Measurements from ENCODE around the gene DNAJB6.

Gene DNAJB6

GRCh38 chr7:157347217-157347904, 10.6 kb downstream of the DNAJB6 start:
- Mint-ChIP-seq H3K4me1 (peaks cover 77% of the 10 kb centered on the region), H3K36me3 (peaks cover 87% of the 10 kb centered on the region), H3K27ac (peak overlapping the region; percentile 40), H3K9me3 (no peaks in the 10 kb centered on the region), H3K4me3 (peak overlapping the region; percentile 13)
- DNase-seq (ENCODE audit: low spot score in 2 of 2), result no peak
- peak; percentile 58 for ATAC-seq

DNA sequence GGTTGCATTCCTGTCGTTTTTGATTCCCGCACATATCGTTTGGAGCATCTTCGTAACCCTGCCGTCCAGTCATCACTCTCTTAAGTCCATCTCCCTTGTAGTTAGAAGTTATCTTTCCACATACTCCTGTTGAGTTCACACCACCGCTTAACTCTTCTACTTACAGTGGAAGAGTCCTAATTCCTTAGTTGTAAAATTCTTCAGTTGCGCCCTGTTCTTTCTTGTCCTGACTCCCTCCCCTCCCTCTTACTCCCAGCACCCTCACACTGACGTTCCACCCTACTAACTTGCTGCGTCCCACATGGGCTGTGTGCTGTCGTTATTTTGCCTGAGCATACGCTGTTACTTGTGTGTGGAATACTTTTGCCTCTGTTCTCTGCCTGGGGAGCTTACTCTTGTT, 11.7 kb downstream of the DNAJB6 start:
- H3K27ac Mint-ChIP-seq, result no peak overlapping the region
- no peak for DNase-seq (ENCODE audit: low spot score in 2 of 2)
- H3K36me3 Mint-ChIP-seq, result peaks cover 85% of the 10 kb centered on the region
- peaks cover 79% of the 10 kb centered on the region for H3K4me1 Mint-ChIP-seq
- no peaks in the 10 kb centered on the region for H3K9me3 Mint-ChIP-seq
- ATAC-seq, result no peak
- H3K4me3 Mint-ChIP-seq, result no peak overlapping the region

DNA sequence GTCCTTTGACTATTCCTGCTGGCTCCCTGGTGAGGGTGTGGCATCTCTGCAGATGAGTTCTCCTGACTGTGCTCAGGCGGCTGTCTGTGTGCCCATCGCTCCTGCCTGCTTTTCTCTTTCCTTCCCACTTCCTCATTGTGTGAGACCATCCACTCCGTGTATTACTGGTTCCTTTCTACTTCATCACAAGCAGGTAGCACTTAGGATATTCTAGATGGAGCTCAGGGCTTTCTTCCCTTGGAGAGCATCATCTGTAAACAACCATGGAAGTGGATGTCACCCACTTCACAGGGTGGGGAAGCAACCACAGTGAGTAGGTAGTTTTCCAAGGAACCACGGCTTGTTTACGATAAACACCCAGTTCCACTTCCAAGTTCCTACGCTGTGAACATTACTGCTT, 15.7 kb downstream of the DNAJB6 start:
- H3K27ac Mint-ChIP-seq, result peak overlapping the region; percentile 87
- H3K4me1 Mint-ChIP-seq, result peaks cover 92% of the 10 kb centered on the region
- DNase-seq (ENCODE audit: low spot score in 2 of 2) (no peak), ATAC-seq (no peak)
- peaks cover 85% of the 10 kb centered on the region for H3K36me3 Mint-ChIP-seq
- no peaks in the 10 kb centered on the region for H3K9me3 Mint-ChIP-seq
- H3K4me3 Mint-ChIP-seq, result peak overlapping the region; percentile 48

DNA sequence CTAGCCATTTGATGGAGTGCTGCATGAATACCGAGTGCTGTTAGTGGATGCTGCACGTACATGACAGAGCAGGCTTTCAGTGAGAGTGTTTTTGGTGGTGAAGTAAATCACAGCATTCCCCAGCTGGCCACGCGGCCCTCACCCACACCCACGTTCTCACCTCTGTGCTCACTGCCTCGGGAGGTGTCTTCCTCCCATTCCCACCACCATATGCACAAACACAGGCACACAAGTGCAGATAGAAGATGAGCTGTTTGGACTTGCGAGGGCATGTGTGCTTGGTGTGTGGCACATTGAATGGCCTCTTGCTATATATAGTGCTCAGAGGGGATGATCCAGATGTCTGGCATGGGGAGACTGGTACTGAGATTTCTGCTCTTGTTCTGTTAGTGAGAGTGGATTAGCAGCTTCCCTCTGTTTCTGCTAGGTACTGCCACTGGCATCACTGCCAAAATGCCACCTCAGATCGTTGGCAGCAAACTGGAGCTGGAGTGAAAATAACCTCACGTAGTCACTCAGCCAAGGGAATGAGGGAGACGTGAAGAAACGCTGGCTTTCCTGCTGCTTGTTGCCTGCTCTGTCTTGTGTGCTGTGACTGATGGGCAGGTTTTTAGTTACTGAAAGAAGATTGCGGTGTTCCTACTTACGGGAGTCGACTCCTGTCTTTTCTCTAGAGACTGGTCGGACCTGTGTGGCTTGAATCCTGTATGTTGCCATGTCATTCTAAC, 19.1 kb downstream of the DNAJB6 start:
- no peak for DNase-seq (ENCODE audit: low spot score in 2 of 2)
- Mint-ChIP-seq H3K4me3 (peak overlapping the region; percentile 16), H3K4me1 (peaks cover 87% of the 10 kb centered on the region), H3K27ac (peak overlapping the region; percentile 38), H3K9me3 (no peaks in the 10 kb centered on the region), H3K36me3 (peaks cover 89% of the 10 kb centered on the region)
- ATAC-seq, result peak; percentile 56

DNA sequence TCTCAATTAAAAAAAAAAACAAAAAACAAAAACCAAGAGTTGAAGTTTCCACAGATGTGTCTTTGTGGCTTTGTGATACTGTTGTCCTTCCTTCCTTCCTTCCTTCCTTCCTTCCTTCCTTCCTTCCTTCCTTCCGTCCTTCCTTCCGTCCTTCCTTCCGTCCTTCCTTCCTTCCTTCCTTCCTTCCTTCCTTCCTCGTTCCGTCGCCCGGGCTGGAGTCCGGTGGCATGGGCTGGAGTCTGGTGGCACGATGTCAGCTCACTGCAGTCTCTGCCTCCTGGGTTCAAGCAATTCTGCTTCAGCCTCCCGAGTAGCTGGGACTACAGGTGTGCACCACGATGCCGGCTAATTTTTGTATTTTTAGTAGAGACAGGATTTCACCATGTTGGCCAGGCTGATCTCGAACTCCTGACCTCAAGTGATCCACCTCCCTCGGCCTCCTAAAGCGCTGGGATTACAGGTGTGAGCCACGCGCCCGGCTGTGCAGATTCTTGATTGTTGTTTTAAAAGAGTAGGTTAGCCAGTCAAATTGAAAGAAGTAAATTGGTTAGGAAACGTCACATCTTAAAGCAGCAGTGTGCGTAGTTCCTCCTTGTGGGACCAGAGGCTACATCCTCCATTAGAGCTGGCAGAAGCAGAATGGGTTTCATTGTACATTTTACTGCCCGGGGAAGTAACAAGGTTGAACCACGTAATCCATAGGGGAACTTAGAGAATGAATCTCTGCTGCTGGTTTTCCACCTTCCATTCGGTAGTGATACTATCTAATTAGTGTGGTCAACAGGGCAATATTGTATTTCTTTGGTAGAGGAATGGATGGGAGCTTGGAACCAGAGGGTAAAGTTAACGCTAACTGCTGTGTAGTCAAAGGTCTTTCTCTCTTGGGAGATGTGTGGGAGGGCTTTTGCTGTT, 20.6 kb downstream of the DNAJB6 start:
- no peaks in the 10 kb centered on the region for H3K9me3 Mint-ChIP-seq
- ATAC-seq (peak; percentile 87), DNase-seq (ENCODE audit: low spot score in 2 of 2) (no peak)
- peak overlapping the region; percentile 59 for H3K4me3 Mint-ChIP-seq
- H3K4me1 Mint-ChIP-seq, result peaks cover 78% of the 10 kb centered on the region
- peak overlapping the region; percentile 38 for H3K27ac Mint-ChIP-seq
- peaks cover 91% of the 10 kb centered on the region for H3K36me3 Mint-ChIP-seq

DNA sequence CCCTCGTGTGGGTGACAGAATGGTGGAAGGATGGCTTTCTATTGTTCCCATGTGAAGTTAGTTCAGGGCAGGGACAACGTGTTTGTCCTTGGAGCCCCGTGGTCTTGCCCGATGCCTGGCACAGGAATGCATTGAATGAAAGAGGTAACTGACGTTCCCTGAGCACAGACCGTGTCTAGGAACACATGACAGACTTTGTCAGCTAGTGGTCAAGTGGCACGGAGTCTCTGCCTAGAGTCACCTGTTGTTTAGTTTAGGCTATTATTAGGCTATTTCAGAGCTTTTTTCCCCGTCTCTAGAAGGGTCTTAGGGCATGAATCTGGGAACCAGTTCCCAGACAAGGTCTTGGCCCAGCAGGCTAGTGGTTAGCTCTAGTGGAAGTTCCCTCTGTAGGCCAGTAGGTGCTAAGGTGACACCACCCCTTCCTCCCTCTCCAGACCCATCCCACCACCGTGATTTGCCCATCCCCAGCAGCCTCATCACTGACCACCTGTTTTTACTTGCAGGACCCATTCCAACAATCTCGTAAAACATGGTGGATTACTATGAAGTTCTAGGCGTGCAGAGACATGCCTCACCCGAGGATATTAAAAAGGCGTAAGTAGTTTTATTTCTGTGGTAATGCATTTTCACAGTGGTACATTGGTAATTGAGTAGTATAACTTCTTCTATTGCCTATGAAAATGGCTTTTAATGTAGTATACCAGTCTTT, 21.4 kb downstream of the DNAJB6 start:
- H3K36me3 Mint-ChIP-seq, result peaks cover 94% of the 10 kb centered on the region
- peak overlapping the region; percentile 59 for H3K4me3 Mint-ChIP-seq
- peaks cover 76% of the 10 kb centered on the region for H3K4me1 Mint-ChIP-seq
- peak overlapping the region; percentile 38 for H3K27ac Mint-ChIP-seq
- ATAC-seq (no peak), DNase-seq (ENCODE audit: low spot score in 2 of 2) (no peak)
- no peaks in the 10 kb centered on the region for H3K9me3 Mint-ChIP-seq

DNA sequence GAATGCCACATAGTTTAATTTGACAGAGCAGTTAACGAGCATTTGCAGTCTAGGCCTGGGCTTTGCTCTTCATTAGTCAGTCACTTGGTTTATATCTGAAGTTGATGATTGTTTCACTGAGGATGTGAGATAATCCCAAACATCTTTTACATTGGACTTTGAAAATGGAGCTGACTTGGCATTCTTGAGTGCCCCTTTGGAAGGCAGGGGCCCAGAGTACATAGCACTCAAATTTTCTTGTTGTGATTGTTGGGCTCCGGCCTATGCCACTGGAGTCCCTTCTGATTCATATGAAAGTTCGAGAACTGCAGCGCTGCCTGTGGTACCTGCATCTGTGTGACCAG, 21.9 kb downstream of the DNAJB6 start:
- no peak overlapping the region for H3K27ac Mint-ChIP-seq
- H3K4me1 Mint-ChIP-seq, result peaks cover 76% of the 10 kb centered on the region
- DNase-seq (ENCODE audit: low spot score in 2 of 2), result no peak
- no peak for ATAC-seq
- peaks cover 94% of the 10 kb centered on the region for H3K36me3 Mint-ChIP-seq
- no peak overlapping the region for H3K4me3 Mint-ChIP-seq
- H3K9me3 Mint-ChIP-seq, result no peaks in the 10 kb centered on the region

GRCh38 chr7:157359581-157359980, 22.8 kb downstream of the DNAJB6 start:
- H3K4me3 Mint-ChIP-seq, result no peak overlapping the region
- H3K4me1 Mint-ChIP-seq, result peaks cover 69% of the 10 kb centered on the region
- ATAC-seq, result no peak
- DNase-seq (ENCODE audit: low spot score in 2 of 2), result no peak
- no peak overlapping the region for H3K27ac Mint-ChIP-seq
- H3K9me3 Mint-ChIP-seq, result no peaks in the 10 kb centered on the region
- peaks cover 95% of the 10 kb centered on the region for H3K36me3 Mint-ChIP-seq

DNA sequence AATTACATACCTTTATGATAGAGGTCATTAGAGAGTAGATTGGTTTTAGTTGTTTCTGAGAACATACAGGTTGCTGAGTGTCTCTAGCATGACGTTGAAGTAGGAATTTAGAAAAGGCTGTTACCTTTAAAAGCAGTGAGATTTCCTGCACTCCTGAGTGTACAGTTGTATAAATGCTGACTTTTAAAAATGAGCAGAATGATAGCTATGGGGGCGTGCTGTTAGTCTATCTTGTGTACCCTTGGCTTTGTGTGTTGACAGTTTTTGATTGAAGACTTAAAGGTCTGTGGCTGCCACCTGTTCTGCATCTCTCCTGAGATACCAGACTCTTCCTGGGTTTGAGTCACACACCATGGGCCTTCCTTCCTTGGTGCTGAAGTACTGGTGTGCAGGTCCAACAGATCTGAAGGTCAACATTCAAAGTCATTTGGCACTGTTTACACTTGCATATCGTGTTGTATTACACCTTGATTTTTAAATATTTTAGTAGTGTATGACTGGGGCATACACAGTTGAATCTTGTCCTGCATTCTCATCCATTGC, 23.8 kb downstream of the DNAJB6 start:
- ATAC-seq (no peak), DNase-seq (ENCODE audit: low spot score in 2 of 2) (no peak)
- no peak overlapping the region for H3K27ac Mint-ChIP-seq
- H3K4me3 Mint-ChIP-seq, result no peak overlapping the region
- H3K4me1 Mint-ChIP-seq, result peaks cover 66% of the 10 kb centered on the region
- H3K36me3 Mint-ChIP-seq, result peaks cover 95% of the 10 kb centered on the region
- no peaks in the 10 kb centered on the region for H3K9me3 Mint-ChIP-seq

GRCh38 chr7:157361537-157361936, 24.7 kb downstream of the DNAJB6 start:
- H3K27ac Mint-ChIP-seq, result no peak overlapping the region
- ATAC-seq (no peak), DNase-seq (ENCODE audit: low spot score in 2 of 2) (no peak)
- H3K4me1 Mint-ChIP-seq, result peaks cover 57% of the 10 kb centered on the region
- H3K4me3 Mint-ChIP-seq, result no peak overlapping the region
- H3K36me3 Mint-ChIP-seq, result peaks cover 97% of the 10 kb centered on the region
- no peaks in the 10 kb centered on the region for H3K9me3 Mint-ChIP-seq

GRCh38 chr7:157362729-157363128, 25.9 kb downstream of the DNAJB6 start:
- no peak for ATAC-seq
- Mint-ChIP-seq H3K9me3 (no peaks in the 10 kb centered on the region), H3K4me1 (peaks cover 47% of the 10 kb centered on the region), H3K27ac (peak overlapping the region; percentile 60), H3K4me3 (no peak overlapping the region), H3K36me3 (peaks cover 100% of the 10 kb centered on the region)
- DNase-seq (ENCODE audit: low spot score in 2 of 2), result no peak

DNA sequence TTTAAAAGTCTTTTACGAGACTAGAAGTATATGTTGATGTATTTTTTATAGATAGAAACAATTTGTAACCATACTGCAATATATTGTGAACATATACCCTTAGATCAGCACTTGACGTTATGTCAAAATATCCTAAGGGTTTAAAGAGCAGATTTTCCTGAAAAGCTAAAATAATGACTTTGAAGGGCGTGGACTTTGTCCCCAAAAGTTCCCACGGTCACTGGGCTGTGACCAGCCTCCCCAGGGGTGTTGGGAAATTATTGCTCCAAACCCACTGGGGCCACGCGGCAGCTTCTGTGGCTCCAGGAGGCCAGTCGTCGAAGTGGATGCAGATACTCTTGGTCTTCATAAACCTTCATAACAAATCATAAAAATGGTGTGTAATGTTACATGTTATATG, 29.9 kb downstream of the DNAJB6 start:
- no peak overlapping the region for H3K27ac Mint-ChIP-seq
- peaks cover 30% of the 10 kb centered on the region for H3K4me1 Mint-ChIP-seq
- H3K9me3 Mint-ChIP-seq, result no peaks in the 10 kb centered on the region
- DNase-seq (ENCODE audit: low spot score in 2 of 2) (no peak), ATAC-seq (no peak)
- peaks cover 96% of the 10 kb centered on the region for H3K36me3 Mint-ChIP-seq
- H3K4me3 Mint-ChIP-seq, result no peak overlapping the region

DNA sequence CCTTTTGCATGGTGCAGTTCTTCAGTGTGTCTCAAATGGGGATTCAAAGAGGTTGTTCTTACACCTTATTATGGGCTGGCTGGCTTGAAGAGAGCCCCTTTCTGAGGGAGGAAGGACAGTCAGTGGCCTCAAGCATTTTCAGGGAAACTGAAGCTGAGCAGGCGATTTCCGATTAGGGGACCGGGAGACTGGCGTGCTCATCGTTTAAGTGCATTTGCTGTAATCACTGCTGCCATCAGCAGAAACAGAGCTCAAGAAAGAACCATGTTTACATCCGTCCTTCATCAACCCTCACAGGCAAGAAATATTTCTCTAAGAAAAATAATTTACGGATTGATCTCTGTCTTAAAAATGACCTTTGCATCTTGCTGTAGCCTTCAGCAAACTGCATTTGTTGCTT, 32.2 kb downstream of the DNAJB6 start:
- DNase-seq (ENCODE audit: low spot score in 2 of 2), result no peak
- ATAC-seq, result no peak
- Mint-ChIP-seq H3K36me3 (peaks cover 96% of the 10 kb centered on the region), H3K27ac (peak overlapping the region; percentile 63), H3K9me3 (no peaks in the 10 kb centered on the region), H3K4me1 (peaks cover 36% of the 10 kb centered on the region), H3K4me3 (no peak overlapping the region)

DNA sequence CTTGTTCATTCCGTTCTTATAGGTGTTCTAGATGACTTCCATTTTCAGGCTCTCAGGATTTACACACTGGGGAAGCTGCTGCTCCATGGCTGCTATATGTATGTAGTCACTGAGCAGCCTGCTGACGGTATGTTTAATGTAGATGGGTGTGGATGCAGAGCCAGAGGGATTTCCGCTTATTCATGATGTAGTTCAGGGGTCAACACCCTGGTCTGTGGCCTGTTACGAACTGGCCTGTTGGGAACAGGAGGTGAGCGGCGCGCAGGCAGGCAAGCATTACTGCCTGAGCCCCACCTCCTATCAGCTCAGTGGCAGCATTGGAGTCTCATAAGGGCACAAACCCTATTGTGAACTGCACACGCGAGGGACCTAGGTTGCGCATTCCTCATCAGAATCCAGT, 33.9 kb downstream of the DNAJB6 start:
- ATAC-seq (no peak), DNase-seq (ENCODE audit: low spot score in 2 of 2) (no peak)
- Mint-ChIP-seq H3K36me3 (peaks cover 96% of the 10 kb centered on the region), H3K4me3 (no peak overlapping the region), H3K4me1 (peaks cover 47% of the 10 kb centered on the region), H3K9me3 (no peaks in the 10 kb centered on the region), H3K27ac (no peak overlapping the region)

- Mint-ChIP-seq H3K4me1 (peaks cover 52% of the 10 kb centered on the region), H3K4me3 (no peak overlapping the region), H3K27ac (no peak overlapping the region), H3K9me3 (no peaks in the 10 kb centered on the region), H3K36me3 (peaks cover 96% of the 10 kb centered on the region)
- DNase-seq (ENCODE audit: low spot score in 2 of 2) (no peak), ATAC-seq (no peak)
These were observed 34.5 kb downstream of the DNAJB6 start for GRCh38 chr7:157371296-157371695.

Measured in stimulated activated effector memory CD8-positive, alpha-beta T cell treated with anti-CD3 and anti-CD28 coated beads, Interleukin-12 subunit alpha, Interleukin-12 subunit beta, amount 100 ng/mL, for 72 hours (primary cell).